Neural cell (in vitro differentiated cells): ENCODE results near the gene CACNA1C. TPM values are rescaled to one million over a fixed set of nuclear protein-coding genes. Genes with fewer than 3 reads are reported as not detected.
"Not testable (repeated sequence)": the region's sequence is repeated elsewhere in the genome, so short reads cannot be mapped to it uniquely, and the experiment has no call there.

Experiments
- H2AFZ ChIP-seq: fragments of 200-600, 300-800 bp; sonication (generic), shearing (Covaris generic); 2 replicates; pipeline ENCODE4 v1.6.0; 2014; ENCODE audit warnings: low read depth, mild to moderate bottlenecking, antibody characterized with exemption, low read length, moderate library complexity
- H3F3A ChIP-seq: fragments of 200-600 bp; shearing (Covaris generic); 2 replicates; pipeline ENCODE4 v1.6.1; 2016; ENCODE audit warnings: mild to moderate bottlenecking, moderate library complexity, mixed read lengths, antibody characterized with exemption, low read length; ENCODE audit not compliant: insufficient read depth, poor library complexity, severe bottlenecking
- H3K27ac ChIP-seq: fragments of 200-600, 300-800 bp; sonication (generic), shearing (Covaris generic); 2 replicates; pipeline ENCODE4 v1.5.1; 2014; ENCODE audit warnings: mild to moderate bottlenecking, low read length, moderate library complexity
- H3K27me3 ChIP-seq: fragments of 300-800, 200-600 bp; sonication (generic), shearing (Covaris generic); 2 replicates; pipeline ENCODE4 v1.6.0; 2014; ENCODE audit warnings: mild to moderate bottlenecking, low read depth, low read length, moderate library complexity; ENCODE audit not compliant: insufficient read depth
- H3K36me3 ChIP-seq: fragments of 300-800, 200-600 bp; sonication (generic), shearing (Covaris generic); 2 replicates; pipeline ENCODE4 v1.5.1; 2014; ENCODE audit warnings: mild to moderate bottlenecking, antibody characterized with exemption, low read length, moderate library complexity; ENCODE audit not compliant: insufficient read depth
- H3K4me2 ChIP-seq: fragments of 300-800, 200-600 bp; sonication (generic), shearing (Covaris generic); 2 replicates; pipeline ENCODE4 v1.6.0; 2014; ENCODE audit warnings: mild to moderate bottlenecking, low read length
- H3K4me3 ChIP-seq: fragments of 300-800, 200-600 bp; sonication (generic), shearing (Covaris generic); 2 replicates; pipeline ENCODE4 v1.5.1; 2014; ENCODE audit warnings: mild to moderate bottlenecking, low read length, moderate library complexity
- H3K79me2 ChIP-seq: fragments of 200-600 bp; shearing (Covaris generic); replicated peaks from 2 replicates; pipeline ENCODE4 v1.6.0; 2014; ENCODE audit warnings: mild to moderate bottlenecking, low read length, moderate library complexity; ENCODE audit not compliant: insufficient read depth
- H3K9ac ChIP-seq: fragments of 300-800, 200-600 bp; sonication (generic), shearing (Covaris generic); 2 replicates; pipeline ENCODE4 v1.6.1; 2016; ENCODE audit warnings: mild to moderate bottlenecking, low read length, mixed read lengths
- H3K9me2 ChIP-seq: fragments of 200-600 bp; shearing (Covaris generic); 2 replicates; pipeline ENCODE4 v1.6.1; 2016; ENCODE audit warnings: mild to moderate bottlenecking, low read length, mixed read lengths; ENCODE audit not compliant: insufficient read depth
- H3K9me3 ChIP-seq: fragments of 200-600, 300-800 bp; sonication (generic), shearing (Covaris generic); 2 replicates; pipeline ENCODE4 v1.6.1; 2016; ENCODE audit warnings: mild to moderate bottlenecking, mixed run types, low read length, moderate library complexity, mixed read lengths
- H4K20me1 ChIP-seq: fragments of 200-600 bp; shearing (Covaris generic); 2 replicates; pipeline ENCODE4 v1.6.1; 2016; ENCODE audit warnings: mild to moderate bottlenecking, mixed run types; ENCODE audit not compliant: insufficient read depth
- CTCF ChIP-seq: fragments of 450-650 bp; IDR thresholded peaks from 2 replicates; pipeline ENCODE4 v1.5.1; 2014; ENCODE audit warnings: antibody characterized with exemption, mild to moderate bottlenecking, moderate library complexity; ENCODE audit not compliant: poor library complexity, severe bottlenecking
- EP300 ChIP-seq: fragments of 450-650 bp; conservative IDR thresholded peaks from 2 replicates; pipeline ENCODE4 v1.6.1; 2014; ENCODE audit warnings: antibody characterized with exemption, mild to moderate bottlenecking, moderate library complexity; ENCODE audit not compliant: poor library complexity, severe bottlenecking
- EZH2 ChIP-seq: fragments of 200-600, 300-800 bp; shearing (Covaris generic), sonication (generic); IDR thresholded peaks from 2 replicates; pipeline ENCODE4 v1.6.1; 2014; ENCODE audit warnings: antibody characterized with exemption, low read length, borderline replicate concordance, mild to moderate bottlenecking; ENCODE audit not compliant: insufficient read depth, poor library complexity, severe bottlenecking
- MXI1 ChIP-seq: fragments of 450-650 bp; conservative IDR thresholded peaks from 2 replicates; pipeline ENCODE4 v1.6.1; 2014; ENCODE audit warnings: antibody characterized with exemption, mild to moderate bottlenecking; ENCODE audit not compliant: poor library complexity, severe bottlenecking
- POLR2AphosphoS5 ChIP-seq: IDR thresholded peaks from 2 replicates; pipeline ENCODE4 v1.6.1; 2012
- RAD21 ChIP-seq: fragments of 450-650 bp; conservative IDR thresholded peaks from 2 replicates; pipeline ENCODE4 v1.6.1; 2014; ENCODE audit warnings: antibody characterized with exemption, mild to moderate bottlenecking, moderate library complexity
- REST ChIP-seq: IDR thresholded peaks from 2 replicates; pipeline ENCODE4 v1.6.1; 2012; ENCODE audit warnings: borderline replicate concordance
- SMC3 ChIP-seq: fragments of 450-650 bp; conservative IDR thresholded peaks from 2 replicates; pipeline ENCODE4 v1.6.1; 2014; ENCODE audit warnings: antibody characterized with exemption, mild to moderate bottlenecking, moderate library complexity; ENCODE audit not compliant: poor library complexity
- TAF1 ChIP-seq: IDR thresholded peaks from 2 replicates; pipeline ENCODE4 v1.6.1; 2012; ENCODE audit warnings: low read depth
- polyA plus RNA-seq: library from polyadenylated mRNA; depleted of rRNA; stranded (reverse); fragments of >200 nt; gene quantifications from 2 replicates; pipeline ENCODE4 v1.2.3, GENCODE V29; 2014

Gene CACNA1C
- polyA plus RNA-seq, 1 donor from 2014 or later: 9.7 TPM

- no peaks in the 10 kb centered on the region for H3K27me3 ChIP-seq
- H3F3A ChIP-seq: no peaks in the 10 kb centered on the region
- H4K20me1 ChIP-seq: no peaks in the 10 kb centered on the region
- no peak overlapping the region for H3K27ac ChIP-seq
- H3K4me3 ChIP-seq: no peak overlapping the region
- H3K79me2 ChIP-seq: no peaks in the 10 kb centered on the region
- H3K36me3 ChIP-seq: no peaks in the 10 kb centered on the region
- H2AFZ ChIP-seq: no peak overlapping the region
- H3K9me3 ChIP-seq: no peaks in the 10 kb centered on the region
- H3K9ac ChIP-seq: no peak overlapping the region
- TF ChIP-seq RAD21: peak; percentile 82
- peak; percentile 84 for TF ChIP-seq CTCF
- TF ChIP-seq SMC3: peak; percentile 77
- no peak for TF ChIP-seq POLR2AphosphoS5
- no peaks in the 10 kb centered on the region for H3K9me2 ChIP-seq
- H3K4me2 ChIP-seq: no peak overlapping the region
Observed at GRCh38 chr12:2739832-2740641, 687.2 kb downstream of the CACNA1C start.

- not testable (repeated sequence) for H4K20me1 ChIP-seq, H3F3A ChIP-seq, H3K4me2 ChIP-seq
Observed at GRCh38 chr12:2742037-2742436, 689.2 kb downstream of the CACNA1C start.

GRCh38 chr12:2743478-2743877 lies 690.7 kb downstream of the CACNA1C start:
- Histone ChIP-seq H3K4me3 (no peak overlapping the region), H2AFZ (no peak overlapping the region), H3K27ac (no peak overlapping the region), H3K79me2 (no peaks in the 10 kb centered on the region), H3K36me3 (no peaks in the 10 kb centered on the region), H3K9ac (no peak overlapping the region), H3K4me2 (no peak overlapping the region), H3F3A (no peaks in the 10 kb centered on the region), H3K9me3 (no peaks in the 10 kb centered on the region), H4K20me1 (no peaks in the 10 kb centered on the region), H3K9me2 (no peaks in the 10 kb centered on the region), H3K27me3 (no peaks in the 10 kb centered on the region)
- TF ChIP-seq CTCF (no peak), SMC3 (no peak), EP300 (no peak), EZH2 (no peak), MXI1 (no peak), POLR2AphosphoS5 (no peak), REST (no peak), TAF1 (no peak), RAD21 (no peak)

More at GRCh38 chr12:2742037-2742436, 689.2 kb downstream of the CACNA1C start:
- H3K9me2 ChIP-seq, H3K9ac ChIP-seq, H3K4me3 ChIP-seq, H3K36me3 ChIP-seq, H3K27ac ChIP-seq, H3K27me3 ChIP-seq, H3K9me3 ChIP-seq, H2AFZ ChIP-seq, H3K79me2 ChIP-seq: not testable (repeated sequence)
